ENCODE results near the gene C6orf89. TPM values are rescaled to one million over a fixed set of nuclear protein-coding genes. Genes with fewer than 3 reads are reported as not detected.

The C6orf89 gene
- polyA plus RNA-seq, 1 donor (not counting 4 experiments of a cell fraction or from before 2014, with no cell fraction given), result 29.0 TPM

GRCh38 chr6:36862164-36862847 lies 23.4 kb upstream of the C6orf89 start:
- H2AFZ ChIP-seq (ENCODE audit: control insufficient read depth, low read length), result no peak overlapping the region
- H3K27me3 ChIP-seq (ENCODE audit: control insufficient read depth, extremely low read depth, insufficient read depth, low read length), result no peaks in the 10 kb centered on the region
- peak; percentile 81 for FAIRE-seq
- H3K9me3 ChIP-seq (ENCODE audit: control insufficient read depth, low read depth, low read length), result no peaks in the 10 kb centered on the region
- H3K4me3 ChIP-seq (ENCODE audit: control insufficient read depth in 2 of 3, extremely low read depth in 1 of 3, insufficient read depth in 2 of 3, low read depth in 1 of 3, low read length in 3 of 3), result no peak overlapping the region
- peaks cover 42% of the 10 kb centered on the region for H3K79me2 ChIP-seq (ENCODE audit: control insufficient read depth, insufficient read depth, low read length)
- dilution Hi-C loops (cut with MboI; ENCODE audit: extremely low pct_ligation_motif_present, low sequenced_read_pairs), result no loop called here
- no peaks in the 10 kb centered on the region for H3K9me1 ChIP-seq (ENCODE audit: control insufficient read depth, extremely low read depth, insufficient read depth, low read length)
- peaks cover 14% of the 10 kb centered on the region for H3K4me1 ChIP-seq (ENCODE audit: control insufficient read depth, extremely low read depth, insufficient read depth, low read length)
- peak overlapping the region; percentile 10 for H3K27ac ChIP-seq (ENCODE audit: control insufficient read depth, insufficient read depth, low read length)
- peaks cover 6 to 9% of the 10 kb centered on the region in 2 experiments for H3K36me3 ChIP-seq (ENCODE audit: control insufficient read depth in 2 of 2, extremely low read depth in 1 of 2, insufficient read depth in 2 of 2, low read length in 2 of 2)
- H4K20me1 ChIP-seq (ENCODE audit: control insufficient read depth, extremely low read depth, insufficient read depth, low read length), result no peaks in the 10 kb centered on the region
- H3K4me2 ChIP-seq (ENCODE audit: control insufficient read depth, extremely low read depth, insufficient read depth, low read depth, low read length), result peak overlapping the region; percentile 17
- H3K9ac ChIP-seq (ENCODE audit: control insufficient read depth, extremely low read depth, insufficient read depth, low read length), result no peak overlapping the region
- peak; percentile 35 for DNase-seq (ENCODE audit: low read depth, low spot score)
- TF ChIP-seq CTCF (optimal IDR thresholded peaks at IDR 0.05 in 1 of 3, IDR thresholded peaks at IDR 0.05 in 1 of 3, conservative IDR thresholded peaks at IDR 0.05 in 1 of 3; ENCODE audit: extremely low read depth in 1 of 3, insufficient read depth in 2 of 3, low read length in 3 of 3) (no peak), EZH2 (IDR thresholded peaks at IDR 0.05; ENCODE audit: low read length) (no peak)

GRCh38 chr6:36862848-36863382 lies 22.8 kb upstream of the C6orf89 start:
- dilution Hi-C loops (cut with MboI; ENCODE audit: extremely low pct_ligation_motif_present, low sequenced_read_pairs), result no loop called here
- DNase-seq (ENCODE audit: low read depth, low spot score) (no peak), FAIRE-seq (no peak)
- Histone ChIP-seq H3K4me1 (ENCODE audit: control insufficient read depth, extremely low read depth, insufficient read depth, low read length) (peaks cover 14% of the 10 kb centered on the region), H2AFZ (ENCODE audit: control insufficient read depth, low read length) (no peak overlapping the region), H3K79me2 (ENCODE audit: control insufficient read depth, insufficient read depth, low read length) (peaks cover 47% of the 10 kb centered on the region), H4K20me1 (ENCODE audit: control insufficient read depth, extremely low read depth, insufficient read depth, low read length) (no peaks in the 10 kb centered on the region), H3K4me3 (ENCODE audit: control insufficient read depth in 2 of 3, extremely low read depth in 1 of 3, insufficient read depth in 2 of 3, low read depth in 1 of 3, low read length in 3 of 3) (no peak overlapping the region), H3K27me3 (ENCODE audit: control insufficient read depth, extremely low read depth, insufficient read depth, low read length) (no peaks in the 10 kb centered on the region), H3K27ac (ENCODE audit: control insufficient read depth, insufficient read depth, low read length) (peak overlapping the region; percentile 10), H3K4me2 (ENCODE audit: control insufficient read depth, extremely low read depth, insufficient read depth, low read depth, low read length) (peak overlapping the region; percentile 17), H3K9me3 (ENCODE audit: control insufficient read depth, low read depth, low read length) (no peaks in the 10 kb centered on the region), H3K9me1 (ENCODE audit: control insufficient read depth, extremely low read depth, insufficient read depth, low read length) (no peaks in the 10 kb centered on the region), H3K36me3 (ENCODE audit: control insufficient read depth in 2 of 2, extremely low read depth in 1 of 2, insufficient read depth in 2 of 2, low read length in 2 of 2) (peaks cover 8 to 15% of the 10 kb centered on the region in 2 experiments), H3K9ac (ENCODE audit: control insufficient read depth, extremely low read depth, insufficient read depth, low read length) (no peak overlapping the region)
- TF ChIP-seq CTCF (optimal IDR thresholded peaks at IDR 0.05 in 1 of 3, IDR thresholded peaks at IDR 0.05 in 1 of 3, conservative IDR thresholded peaks at IDR 0.05 in 1 of 3; ENCODE audit: extremely low read depth in 1 of 3, insufficient read depth in 2 of 3, low read length in 3 of 3), result no peak
- no peak for TF ChIP-seq EZH2 (IDR thresholded peaks at IDR 0.05; ENCODE audit: low read length)

All from keratinocyte (primary cell).